Osteocyte (in vitro differentiated cells): ENCODE measurements around the gene DPYD. TPM values are rescaled to one million over a fixed set of nuclear protein-coding genes. Genes with fewer than 3 reads are reported as not detected.

Experiments used
- DNase-seq: peaks from one replicate; pipeline ENCODE4 v3.0.0; 2021; ENCODE audit warnings: mixed read lengths; ENCODE audit not compliant: unreplicated experiment; ENCODE audit errors: extremely low spot score
- H3K27ac Mint-ChIP-seq: one replicate; pipeline ENCODE4 v1.8.0; 2021; ENCODE audit warnings: mild to moderate bottlenecking, mixed read lengths; ENCODE audit not compliant: unreplicated experiment
- H3K27me3 Mint-ChIP-seq: one replicate; pipeline ENCODE4 v1.8.0; 2021; ENCODE audit warnings: mixed read lengths; ENCODE audit not compliant: unreplicated experiment
- H3K36me3 Mint-ChIP-seq: one replicate; pipeline ENCODE4 v1.8.0; 2021; ENCODE audit warnings: mixed read lengths; ENCODE audit not compliant: unreplicated experiment
- H3K4me1 Mint-ChIP-seq: one replicate; pipeline ENCODE4 v1.8.0; 2021; ENCODE audit warnings: mixed read lengths; ENCODE audit not compliant: unreplicated experiment
- H3K4me3 Mint-ChIP-seq: one replicate; pipeline ENCODE4 v1.8.0; 2021; ENCODE audit warnings: mild to moderate bottlenecking, moderate library complexity, mixed read lengths; ENCODE audit not compliant: unreplicated experiment
- H3K9me3 Mint-ChIP-seq: one replicate; pipeline ENCODE4 v1.8.0; 2021; ENCODE audit warnings: mixed read lengths; ENCODE audit not compliant: unreplicated experiment
- CTCF ChIP-seq: fragments of 200-600 bp; sonication (generic); IDR thresholded peaks from 2 replicates; pipeline ENCODE4 v1.5.0; 2021; ENCODE audit warnings: antibody characterized with exemption, mild to moderate bottlenecking, moderate library complexity
- total RNA-seq: library from RNA; stranded (reverse); gene quantifications from 2 replicates; pipeline ENCODE4 v1.2.1, GENCODE V29; 2021

DPYD gene
- total RNA-seq, 1 donor from 2014 or later: 44.0 TPM

GRCh38 chr1:97270508-97271307 lies 650.1 kb downstream of the DPYD start:
- Mint-ChIP-seq H3K4me3 (no peak overlapping the region), H3K36me3 (peaks cover 11% of the 10 kb centered on the region), H3K4me1 (peaks cover 30% of the 10 kb centered on the region), H3K9me3 (no peaks in the 10 kb centered on the region), H3K27me3 (no peaks in the 10 kb centered on the region), H3K27ac (peak overlapping the region; percentile 45)
- TF ChIP-seq CTCF: no peak
- no peak for DNase-seq

- Mint-ChIP-seq H3K27me3 (no peaks in the 10 kb centered on the region), H3K4me1 (peaks cover 10% of the 10 kb centered on the region), H3K27ac (no peak overlapping the region), H3K9me3 (no peaks in the 10 kb centered on the region), H3K4me3 (no peak overlapping the region), H3K36me3 (peaks cover 4% of the 10 kb centered on the region)
- no peak for TF ChIP-seq CTCF
- DNase-seq: no peak
Measured at GRCh38 chr1:97265630-97266029, 655.2 kb downstream of the DPYD start.

- DNase-seq: no peak
- Mint-ChIP-seq H3K27me3 (no peaks in the 10 kb centered on the region), H3K4me3 (no peak overlapping the region), H3K27ac (no peak overlapping the region), H3K36me3 (peaks cover 4% of the 10 kb centered on the region), H3K4me1 (peaks cover 4% of the 10 kb centered on the region), H3K9me3 (no peaks in the 10 kb centered on the region)
- no peak for TF ChIP-seq CTCF
Measured at GRCh38 chr1:97262842-97263241, 658.0 kb downstream of the DPYD start.

- DNase-seq: no peak
- Mint-ChIP-seq H3K27ac (no peak overlapping the region), H3K4me1 (peaks cover 4% of the 10 kb centered on the region), H3K36me3 (no peaks in the 10 kb centered on the region), H3K4me3 (no peak overlapping the region), H3K9me3 (no peaks in the 10 kb centered on the region), H3K27me3 (no peaks in the 10 kb centered on the region)
- no peak for TF ChIP-seq CTCF
Measured at GRCh38 chr1:97258597-97258996, 662.2 kb downstream of the DPYD start.

GRCh38 chr1:97254731-97255463 lies 665.9 kb downstream of the DPYD start:
- Mint-ChIP-seq H3K27ac (no peak overlapping the region), H3K4me3 (no peak overlapping the region), H3K36me3 (peaks cover 2% of the 10 kb centered on the region), H3K27me3 (no peaks in the 10 kb centered on the region), H3K9me3 (no peaks in the 10 kb centered on the region), H3K4me1 (no peaks in the 10 kb centered on the region)
- TF ChIP-seq CTCF: no peak
- no peak for DNase-seq
